Bronchial epithelial cell (primary cell): ENCODE measurements around the gene AFTPH. TPM values are rescaled to one million over a fixed set of nuclear protein-coding genes. Genes with fewer than 3 reads are reported as not detected.

ENCODE experiments used
- DNase-seq: peaks from one replicate; pipeline ENCODE4 v3.0.0-alpha.2; 2010; ENCODE audit warnings: low read depth
- FAIRE-seq: peaks from 2 replicates; lab custom pipeline; 2011; peaks lifted over from hg19 to GRCh38; lab: Jason Lieb, UNC
- H3K27me3 ChIP-seq: 2 replicates; pipeline ENCODE4 v1.5.1; 2011; ENCODE audit warnings: low read length; ENCODE audit not compliant: control insufficient read depth, insufficient read depth
- H3K36me3 ChIP-seq: 2 replicates; pipeline ENCODE4 v1.5.1; 2011; ENCODE audit warnings: low read length; ENCODE audit not compliant: control insufficient read depth, insufficient read depth
- H3K4me3 ChIP-seq: 2 replicates; pipeline ENCODE4 v1.5.1; 2011; ENCODE audit warnings: mild to moderate bottlenecking, low read depth, low read length, control low read depth
- CTCF ChIP-seq: IDR thresholded peaks from 2 replicates; pipeline ENCODE4 v1.5.1; 2011; ENCODE audit warnings: mild to moderate bottlenecking, moderate library complexity, low read length, control low read depth, inconsistent platforms; ENCODE audit not compliant: insufficient read depth, severe bottlenecking
- total RNA-seq: library from RNA; depleted of rRNA; stranded (reverse); fragments of >200 nt; gene quantifications from 2 replicates; pipeline ENCODE4 v1.2.1, GENCODE V29; 2014

Gene AFTPH
- total RNA-seq, 1 donor from 2014 or later = 56.3 TPM

DNA sequence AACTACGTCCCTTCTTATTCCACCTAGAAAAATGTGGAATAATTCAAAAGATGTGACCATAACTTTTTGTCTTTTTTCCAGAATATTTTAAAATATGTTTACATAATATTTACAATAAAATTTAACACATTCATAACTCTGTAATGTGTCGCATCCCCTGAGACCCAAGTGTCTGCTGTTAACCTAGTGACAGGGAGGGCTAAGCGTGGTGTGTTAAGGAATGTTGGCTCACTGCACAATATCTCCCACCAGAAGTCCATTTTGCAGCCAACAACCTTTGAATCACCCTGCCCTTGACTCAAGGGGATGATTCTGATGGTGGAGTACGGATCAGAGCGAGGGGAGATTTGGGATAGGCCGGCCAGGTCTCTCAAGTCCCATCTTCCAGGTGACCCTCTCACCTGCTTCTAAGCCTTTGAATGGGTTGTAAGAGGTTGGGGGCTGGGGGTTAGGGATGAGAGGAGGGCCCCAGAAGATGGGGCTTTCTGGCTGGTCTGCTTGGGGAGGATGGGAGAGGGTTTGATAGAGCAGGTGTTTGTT, 86.3 kb downstream of the AFTPH start:
- no peak for FAIRE-seq
- Histone ChIP-seq H3K4me3 (no peak overlapping the region), H3K36me3 (no peaks in the 10 kb centered on the region), H3K27me3 (no peaks in the 10 kb centered on the region)
- no peak for DNase-seq
- no peak for TF ChIP-seq CTCF

- TF ChIP-seq CTCF = no peak
- H3K27me3 ChIP-seq = no peaks in the 10 kb centered on the region
- H3K36me3 ChIP-seq = no peaks in the 10 kb centered on the region
- DNase-seq (no peak), FAIRE-seq (no peak)
- no peak overlapping the region for H3K4me3 ChIP-seq
Observed at GRCh38 chr2:64612575-64613195, 88.6 kb downstream of the AFTPH start.

DNA sequence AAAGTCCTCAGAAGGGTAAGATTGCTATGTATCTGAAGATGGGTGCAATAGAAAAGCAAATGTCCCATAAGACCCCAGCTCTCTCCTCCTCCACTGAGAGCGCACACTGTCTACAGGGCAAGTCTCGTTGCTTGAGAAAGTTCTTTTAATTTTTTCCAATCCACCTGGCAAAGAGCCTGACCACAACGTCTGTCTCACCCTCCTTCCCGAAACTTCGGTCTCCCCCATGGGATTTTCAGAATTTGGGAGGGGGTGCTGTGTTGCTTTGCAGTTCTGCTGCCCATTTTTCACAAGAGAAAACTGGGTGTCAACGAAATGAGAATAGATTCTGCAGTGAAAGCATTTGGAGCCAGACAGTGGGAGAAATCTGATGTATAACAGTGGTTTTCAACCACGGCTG, 89.1 kb downstream of the AFTPH start:
- FAIRE-seq = no peak
- TF ChIP-seq CTCF = no peak
- no peak overlapping the region for H3K4me3 ChIP-seq

DNA sequence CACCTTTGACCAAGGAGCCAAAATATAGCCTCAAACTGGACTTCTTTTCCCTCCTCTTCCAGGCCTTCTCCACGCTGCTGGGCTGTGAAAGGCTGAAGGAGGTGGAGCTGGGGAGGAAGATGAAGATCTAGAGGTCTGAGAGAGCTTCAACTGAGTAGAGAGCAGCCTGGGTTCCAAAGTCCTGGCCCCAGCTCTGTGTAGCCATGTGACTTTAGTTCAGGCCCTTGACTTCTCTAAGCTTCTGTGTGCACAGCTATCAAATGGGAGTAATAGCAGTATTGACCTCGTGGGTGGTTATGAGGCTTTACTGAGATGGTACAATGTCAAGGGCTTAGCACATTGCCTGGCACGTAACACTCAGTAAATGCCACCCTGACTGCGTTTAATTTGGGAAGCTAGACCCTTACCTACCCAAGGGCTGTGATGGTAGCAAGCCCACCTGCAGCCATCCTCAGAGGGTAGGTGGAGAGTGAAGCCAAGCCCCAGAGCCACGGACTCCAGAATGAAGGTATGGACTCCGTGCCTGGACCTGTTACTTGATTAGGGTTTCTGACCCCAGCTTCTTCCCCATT, 91.2 kb downstream of the AFTPH start:
- no peak for FAIRE-seq

More for the DNA sequence above, 89.1 kb downstream of the AFTPH start:
- DNase-seq = no peak
- H3K36me3 ChIP-seq = no peaks in the 10 kb centered on the region
- H3K27me3 ChIP-seq = no peaks in the 10 kb centered on the region

GRCh38 chr2:64615844-64616536, 91.9 kb downstream of the AFTPH start:
- no peak for DNase-seq
- Histone ChIP-seq H3K4me3 (no peak overlapping the region), H3K27me3 (no peaks in the 10 kb centered on the region), H3K36me3 (no peaks in the 10 kb centered on the region)
- FAIRE-seq = no peak
- TF ChIP-seq CTCF = peak; percentile 6

More for the DNA sequence above, 91.2 kb downstream of the AFTPH start:
- no peak for DNase-seq
- TF ChIP-seq CTCF = no peak
- Histone ChIP-seq H3K36me3 (no peaks in the 10 kb centered on the region), H3K27me3 (no peaks in the 10 kb centered on the region), H3K4me3 (no peak overlapping the region)
